PFSK-1 (cell line): Measurements from ENCODE around the gene PPRC1.

Experiments
- FOXP2 ChIP-seq: optimal IDR thresholded peaks from 2 replicates; pipeline ENCODE3; 2011; ENCODE audit warnings: borderline replicate concordance, control low read depth, inconsistent platforms; ENCODE audit not compliant: insufficient read depth; ENCODE audit errors: extremely low read length, extremely low read depth
- POLR2AphosphoS5 ChIP-seq: IDR thresholded peaks from 2 replicates; pipeline ENCODE4 v1.6.1; 2012; ENCODE audit warnings: low read depth, mild to moderate bottlenecking, control low read depth, low read length, moderate library complexity
- SIN3A ChIP-seq: IDR thresholded peaks from 2 replicates; pipeline ENCODE4 v1.6.1; 2012; ENCODE audit warnings: mild to moderate bottlenecking, low read length, moderate library complexity, borderline replicate concordance; ENCODE audit not compliant: insufficient read depth
- TAF1 ChIP-seq: IDR thresholded peaks from 2 replicates; pipeline ENCODE4 v1.6.1; 2012; ENCODE audit warnings: low read length, control low read depth, borderline replicate concordance; ENCODE audit not compliant: insufficient read depth

DNA sequence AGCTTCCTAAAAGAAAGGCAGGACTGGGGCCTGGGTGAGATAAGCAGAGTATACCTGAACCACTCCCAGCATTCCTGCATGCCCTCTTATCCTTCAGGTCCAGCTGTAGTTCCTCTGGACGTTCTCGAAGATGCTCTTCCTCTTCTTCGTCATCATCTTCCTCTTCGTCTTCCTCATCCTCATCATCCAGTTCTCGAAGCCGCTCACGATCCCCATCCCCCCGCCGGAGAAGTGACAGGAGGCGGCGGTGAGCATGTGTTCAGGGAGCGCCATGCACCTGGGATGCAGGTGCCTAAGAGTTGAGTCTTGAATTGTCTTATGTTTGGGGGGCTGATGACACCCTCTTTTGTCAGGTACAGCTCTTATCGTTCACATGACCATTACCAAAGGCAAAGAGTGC is 15.4 kb downstream of the PPRC1 start:
- TF ChIP-seq POLR2AphosphoS5 = no peak
- TF ChIP-seq SIN3A = no peak
- no peak for TF ChIP-seq TAF1
- no peak for TF ChIP-seq FOXP2
